Activated gamma-delta T cell (primary cell): ENCODE measurements around the gene SLC25A26.

Source experiments
- DNase-seq: peaks from one replicate; lab custom pipeline; 2025; lab: John Stamatoyannopoulos, UW

Gene SLC25A26

DNA sequence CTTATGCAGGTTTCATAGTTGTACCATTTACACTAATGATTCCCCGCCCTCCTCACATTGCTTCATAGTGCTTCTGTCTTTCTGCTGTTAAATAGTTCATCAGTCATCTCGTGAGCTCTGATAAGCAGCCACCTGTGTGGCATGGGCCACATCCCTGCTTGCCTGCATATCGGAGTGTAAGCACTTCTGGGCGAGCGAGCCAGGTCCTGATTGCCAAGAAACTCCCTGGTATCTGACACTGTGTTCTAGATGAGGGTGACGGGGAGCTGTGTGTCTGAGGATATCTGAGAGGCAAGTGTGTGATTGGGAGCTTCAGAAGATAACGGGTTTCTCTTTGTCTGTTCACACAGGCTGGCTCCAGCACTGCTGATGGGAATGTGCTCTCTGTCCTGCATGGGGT lies 149.4 kb downstream of the SLC25A26 start:
- no peak for DNase-seq

- DNase-seq = no peak
Measured at GRCh38 chr3:66371432-66371831, 150.6 kb downstream of the SLC25A26 start.

GRCh38 chr3:66372681-66373350 lies 152.0 kb downstream of the SLC25A26 start:
- DNase-seq = peak; percentile 31

GRCh38 chr3:66376568-66376967 lies 155.8 kb downstream of the SLC25A26 start:
- DNase-seq = no peak

- no peak for DNase-seq
Measured at GRCh38 chr3:66377800-66378199, 157.0 kb downstream of the SLC25A26 start.

GRCh38 chr3:66378256-66378655 lies 157.5 kb downstream of the SLC25A26 start:
- no peak for DNase-seq

GRCh38 chr3:66379565-66379964 lies 158.8 kb downstream of the SLC25A26 start:
- no peak for DNase-seq

DNA sequence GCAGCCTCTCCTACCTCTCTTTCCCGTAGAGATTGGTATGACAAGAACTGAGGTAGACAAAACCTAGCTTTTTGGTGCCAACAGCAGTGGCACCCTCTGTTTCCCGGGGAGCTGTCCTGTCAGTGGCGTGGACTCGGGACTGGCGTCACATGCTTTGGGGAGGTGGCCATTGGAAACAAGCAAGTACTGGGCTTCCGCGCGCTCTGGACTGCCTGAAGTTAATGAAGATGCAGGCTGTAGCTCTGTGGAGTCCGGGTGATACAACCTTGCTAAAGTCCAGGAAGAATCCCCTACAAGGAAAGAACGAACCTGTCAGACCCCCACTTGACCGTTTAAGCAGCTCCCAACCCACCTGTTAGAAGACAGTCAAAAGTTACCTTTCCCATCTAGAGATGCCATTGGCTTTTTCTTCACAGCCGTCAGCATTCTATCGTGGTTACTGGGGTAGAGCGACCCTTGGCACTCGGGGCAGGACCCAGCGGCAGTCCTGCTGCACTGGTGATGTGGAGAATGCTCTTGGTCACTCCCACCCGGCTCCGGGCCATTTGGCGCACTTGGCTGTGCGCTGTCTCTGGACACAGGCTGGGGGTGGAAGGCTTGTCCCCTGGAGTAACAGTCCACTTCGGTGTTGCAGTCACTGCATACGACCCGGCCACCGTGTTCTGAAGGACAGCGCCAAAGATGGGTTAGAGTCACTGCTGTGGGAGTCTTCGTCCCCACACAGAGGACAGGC lies 159.6 kb downstream of the SLC25A26 start:
- no peak for DNase-seq

DNA sequence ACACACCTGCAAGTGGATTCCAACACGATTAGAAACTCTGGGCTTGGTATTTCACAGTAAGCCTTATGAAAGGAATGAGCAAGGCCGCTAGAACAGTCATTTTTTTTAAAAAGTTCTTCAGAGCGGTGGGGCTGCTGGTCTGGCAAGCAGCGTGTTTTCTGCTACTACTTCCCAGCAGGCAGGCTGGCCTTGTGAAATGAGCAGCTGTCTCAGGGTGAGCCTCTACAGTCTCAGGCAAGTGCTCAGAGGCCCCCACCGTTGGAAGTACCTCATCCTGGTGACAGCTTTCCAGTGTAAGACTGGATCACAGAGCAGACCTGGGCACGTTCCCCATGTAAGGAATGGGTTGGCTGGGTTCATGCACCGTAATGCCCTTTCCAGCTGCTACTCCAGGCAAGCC lies 160.8 kb downstream of the SLC25A26 start:
- no peak for DNase-seq

DNA sequence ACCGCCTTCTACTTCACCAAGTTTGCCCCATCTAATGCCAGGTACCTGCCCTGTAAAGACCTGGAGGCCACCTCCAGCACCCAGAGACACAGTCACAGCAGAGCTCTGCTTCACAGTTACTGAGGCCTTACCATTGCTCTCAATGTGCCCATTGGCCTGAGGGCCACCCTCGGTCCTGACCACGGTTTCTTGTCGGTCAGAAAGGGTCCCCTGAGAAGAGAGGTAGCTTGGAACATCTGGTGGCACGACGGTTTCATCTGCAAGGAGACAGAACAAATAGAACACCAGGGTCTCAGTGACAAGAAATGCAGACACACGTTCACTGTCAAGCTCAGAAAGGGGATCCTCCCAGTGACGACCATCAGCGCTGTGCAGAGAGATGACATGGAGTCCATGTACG lies 161.3 kb downstream of the SLC25A26 start:
- DNase-seq = no peak

DNA sequence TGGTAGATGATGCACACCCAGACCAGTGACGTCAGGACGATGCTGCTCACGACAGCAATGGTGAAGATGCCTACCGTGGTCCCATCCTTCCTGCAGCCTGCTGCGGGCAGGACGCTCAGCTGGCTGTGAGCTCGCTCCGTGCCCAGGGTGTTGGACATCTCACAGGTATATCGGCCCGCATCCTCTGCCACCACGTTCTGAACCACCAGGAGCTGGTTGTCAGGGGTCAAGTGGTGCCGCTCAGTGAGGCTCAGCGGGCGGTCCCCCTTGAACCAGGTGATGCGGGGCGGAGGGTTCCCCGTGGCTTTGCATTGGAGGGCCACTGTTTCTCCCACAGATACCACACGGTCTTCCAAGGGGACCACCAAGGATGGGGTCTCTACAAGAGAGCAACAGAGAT lies 162.2 kb downstream of the SLC25A26 start:
- DNase-seq = no peak

DNA sequence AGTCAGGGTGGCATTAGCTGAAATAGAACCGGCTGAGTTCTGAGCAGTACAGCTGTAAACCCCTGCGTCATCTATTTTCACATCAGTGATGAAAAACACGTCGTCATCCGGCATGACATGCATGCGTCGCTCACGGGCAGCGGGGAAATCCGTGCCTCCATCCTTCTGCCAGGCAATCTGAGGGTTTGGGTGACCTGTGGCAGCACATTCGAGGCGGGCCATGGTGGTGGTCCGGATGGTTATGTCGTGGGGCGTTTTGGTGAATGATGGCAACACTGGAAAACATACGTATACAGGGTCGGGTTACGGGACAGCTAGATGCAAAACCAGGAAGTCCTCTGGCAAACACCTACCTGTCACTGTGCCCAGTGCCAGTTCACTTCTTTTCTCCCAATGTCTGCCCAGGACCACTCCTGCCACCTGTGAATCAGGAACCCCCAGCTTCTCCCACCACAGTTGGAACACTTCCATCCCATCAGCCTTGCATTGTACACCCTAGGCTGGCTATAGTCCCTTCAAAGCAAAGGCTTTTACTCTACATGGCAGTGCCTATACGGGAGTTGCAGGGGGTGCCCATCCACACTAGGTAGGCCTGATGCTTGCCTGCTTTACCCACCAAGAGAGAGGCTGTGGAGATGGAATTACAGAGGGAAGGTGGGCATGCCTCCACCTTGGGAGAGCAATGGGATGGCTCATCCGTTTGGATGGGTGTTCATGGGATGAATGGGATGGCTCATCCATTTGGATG lies 163.4 kb downstream of the SLC25A26 start:
- DNase-seq = no peak

- DNase-seq = no peak
Measured at GRCh38 chr3:66385066-66385465, 164.3 kb downstream of the SLC25A26 start.

DNA sequence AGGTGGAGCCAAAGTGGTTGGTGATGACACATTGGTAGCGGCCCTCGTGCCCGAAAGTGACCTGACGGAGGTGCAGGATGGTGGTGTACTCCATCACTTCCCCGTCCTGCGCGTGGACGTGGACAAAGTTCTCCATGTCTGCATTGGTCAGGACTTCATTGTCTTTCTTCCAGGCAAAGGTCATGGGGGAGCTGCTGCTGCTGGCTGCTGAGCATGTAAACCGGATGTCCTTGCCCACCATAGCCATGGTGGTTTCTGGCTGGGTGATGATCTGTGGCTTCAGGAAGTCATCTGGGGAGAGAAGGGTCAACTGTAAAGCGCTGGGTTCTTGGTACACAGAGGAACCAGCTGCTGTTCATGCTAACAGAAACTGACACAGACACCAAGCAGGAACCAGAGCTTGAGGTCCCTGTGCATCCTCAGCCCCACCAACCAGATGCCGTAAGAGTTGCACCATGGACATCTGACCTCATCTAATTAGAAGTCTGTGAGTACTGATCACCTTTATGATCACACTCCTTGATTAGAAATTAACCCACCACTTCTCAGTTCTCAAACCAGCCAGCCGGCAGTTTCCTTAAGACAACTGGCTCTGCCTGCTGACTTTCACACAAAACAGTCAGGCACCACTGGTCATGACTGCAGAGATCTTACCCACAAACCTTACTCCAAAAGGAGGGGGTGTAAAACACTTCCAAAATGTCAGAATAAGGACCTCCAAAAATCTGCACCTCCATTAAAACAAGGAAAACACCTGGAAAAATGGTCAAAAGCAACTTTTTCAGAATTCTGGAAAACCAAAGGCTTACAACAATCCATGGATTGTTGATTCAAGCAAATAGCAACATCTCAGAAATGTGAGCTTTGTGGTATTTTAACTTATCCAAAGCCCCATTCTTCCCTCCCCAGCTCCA lies 165.5 kb downstream of the SLC25A26 start:
- no peak for DNase-seq

- DNase-seq = no peak
Measured at GRCh38 chr3:66386925-66387650, 166.3 kb downstream of the SLC25A26 start.

DNA sequence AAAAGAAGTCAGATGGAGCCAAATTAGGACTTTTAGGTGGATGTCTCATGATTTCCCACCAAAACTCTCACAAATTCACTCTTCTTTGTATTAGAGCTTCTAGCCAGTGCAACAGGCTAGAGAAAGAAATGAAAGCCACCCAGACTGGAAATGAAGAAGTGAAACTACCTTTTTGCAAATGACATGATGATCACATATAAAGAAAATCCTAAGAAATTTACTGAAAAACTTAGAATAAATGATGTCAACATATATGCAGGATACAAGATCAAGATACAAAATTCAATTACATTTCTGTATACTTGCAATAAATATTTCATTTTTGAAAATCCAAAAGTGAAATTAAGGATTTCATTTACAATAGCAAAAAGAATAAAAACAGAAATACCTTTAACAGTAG lies 169.2 kb downstream of the SLC25A26 start:
- no peak for DNase-seq

DNA sequence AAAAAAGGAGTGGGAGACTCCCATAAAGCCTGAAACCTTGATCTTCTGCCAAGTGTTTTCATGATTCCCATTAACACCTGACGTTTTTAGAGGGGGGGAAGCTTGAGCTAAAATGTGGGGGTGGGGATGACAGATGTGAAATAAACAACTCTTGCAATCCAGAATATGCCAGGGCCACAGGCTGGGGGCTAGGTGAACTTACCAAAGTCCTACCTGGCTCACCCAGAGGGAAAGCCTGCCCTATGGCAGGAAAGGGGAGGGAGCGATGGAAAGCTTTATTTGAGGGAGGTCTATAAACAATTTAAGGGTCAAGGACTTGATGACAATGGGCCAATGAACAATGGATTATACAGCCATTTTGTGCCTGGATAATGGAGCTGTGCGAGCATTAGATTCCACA lies 171.7 kb downstream of the SLC25A26 start:
- DNase-seq = no peak

DNA sequence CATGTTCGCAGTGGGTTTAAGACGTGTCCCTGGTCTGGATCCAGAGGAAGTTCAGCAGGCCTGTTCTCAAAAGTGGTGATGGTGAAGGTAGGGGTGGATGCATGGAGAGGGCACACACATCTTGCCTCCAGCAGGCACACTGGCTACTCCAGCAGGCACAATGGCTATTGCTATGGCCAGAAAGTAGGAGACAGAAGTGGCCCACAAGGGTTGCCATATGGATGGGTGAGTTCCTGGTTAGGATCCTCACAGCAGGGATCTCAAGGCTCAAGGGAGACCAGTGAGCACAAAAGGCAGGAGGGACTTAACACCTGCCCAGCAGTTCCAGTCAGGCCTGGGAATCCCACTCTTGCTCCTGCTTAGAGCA lies 172.1 kb downstream of the SLC25A26 start:
- DNase-seq = no peak

DNA sequence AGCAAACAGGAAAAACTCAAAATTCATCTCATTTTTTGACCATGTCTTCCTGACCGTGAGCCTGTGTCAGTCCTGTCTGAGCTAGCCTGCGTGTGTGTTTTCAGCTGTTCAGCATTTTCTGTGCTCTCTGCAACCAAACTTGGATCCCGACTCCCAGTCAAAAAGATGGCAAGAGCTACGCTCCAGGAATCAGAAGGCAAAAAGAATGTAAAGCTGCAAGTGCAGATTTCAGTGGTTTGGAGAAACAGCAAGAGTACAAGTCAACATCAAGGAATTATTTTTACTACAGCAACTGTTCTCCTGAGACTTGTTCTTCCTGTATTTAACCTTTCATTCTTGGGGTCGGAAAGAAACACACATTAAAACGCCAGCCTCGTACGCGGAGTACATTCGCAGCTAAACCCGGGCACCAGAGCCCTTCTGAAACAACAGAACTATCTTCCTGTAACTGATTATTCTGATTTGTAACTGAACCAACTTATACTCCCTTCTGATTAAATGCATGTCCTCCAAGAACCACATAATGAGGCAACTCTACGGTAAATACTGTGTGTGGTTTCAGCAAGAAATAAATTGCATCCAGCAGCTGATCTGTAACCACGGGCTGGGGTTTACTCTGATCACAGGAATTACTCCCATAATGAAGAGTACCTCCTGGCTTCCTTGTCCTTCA lies 172.7 kb downstream of the SLC25A26 start:
- DNase-seq = no peak

DNA sequence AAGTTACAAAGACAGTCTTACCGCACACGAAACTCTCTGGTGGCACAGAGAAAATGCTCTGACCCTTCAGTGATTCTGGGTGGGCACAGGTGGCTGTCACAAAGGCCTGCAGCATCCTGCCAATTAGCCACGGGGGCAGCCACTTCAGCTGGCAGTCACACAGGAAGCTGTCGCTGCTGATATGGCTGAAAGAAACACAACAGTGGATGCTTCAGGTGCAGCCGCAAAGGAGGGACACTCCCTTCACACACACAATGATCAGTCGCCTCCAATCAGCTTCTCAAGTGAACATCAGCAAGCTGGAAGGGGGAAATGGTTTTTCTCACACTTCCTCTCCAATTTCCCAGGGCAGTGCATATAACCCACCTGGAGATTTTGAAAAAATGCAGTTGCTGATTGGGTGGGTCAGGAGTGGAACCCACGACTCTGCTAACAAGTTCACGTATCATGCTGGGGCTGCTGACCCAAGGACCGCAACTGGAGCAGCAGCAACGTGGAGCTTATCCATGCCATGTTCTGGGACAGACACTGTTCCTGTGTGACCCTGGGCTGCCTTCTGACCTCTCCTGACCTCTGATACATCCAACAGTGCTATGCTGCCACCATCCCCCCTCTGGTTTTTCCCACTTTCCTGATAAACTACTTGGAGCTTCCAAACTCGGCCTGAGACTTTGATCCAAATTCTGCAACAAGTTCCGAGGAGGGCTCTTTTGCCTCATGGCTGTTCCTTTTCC lies 173.4 kb downstream of the SLC25A26 start:
- peak; percentile 15 for DNase-seq
